ENCODE results near the gene AGRP. TPM values are rescaled to one million over a fixed set of nuclear protein-coding genes. Genes with fewer than 3 reads are reported as not detected.

Gene AGRP
- total and polyA plus RNA-seq, 2 of the 4 experiments (the other 2 are of a cell fraction) = not detected

DNA sequence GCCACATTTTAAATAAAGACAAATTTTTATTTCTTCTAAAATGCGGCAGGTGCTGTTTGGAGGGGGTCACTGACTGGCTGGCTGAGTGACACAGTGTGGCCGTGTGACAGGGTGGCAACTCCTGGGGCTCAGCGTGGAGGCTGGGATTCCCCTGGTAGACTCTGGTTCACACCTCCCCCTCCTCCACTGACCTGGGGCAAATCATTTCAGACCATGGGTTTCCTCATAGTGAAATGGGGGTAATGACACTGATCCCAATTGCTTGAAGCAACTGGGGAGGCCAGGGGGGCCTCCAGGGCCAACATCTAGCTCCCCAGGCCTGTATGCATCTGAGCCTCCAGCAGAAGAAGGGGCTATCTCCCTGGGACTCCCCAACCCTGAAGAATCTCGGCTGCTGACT lies 45.8 kb downstream of the AGRP start:
- Histone ChIP-seq H2AFZ (replicated peaks; ENCODE audit: low read length, poor library complexity) (no peak overlapping the region), H3K27ac (ENCODE audit: insufficient read depth, low read length) (no peak overlapping the region), H2BK120ac (ENCODE audit: low read depth, low read length) (no peak overlapping the region), H3K27me3 (ENCODE audit: control insufficient read depth, insufficient read depth, low read length) (no peaks in the 10 kb centered on the region), H3K4me3 (ENCODE audit: insufficient read depth, low read depth, low read length) (no peak overlapping the region), H4K20me1 (ENCODE audit: insufficient read depth, low read length) (peaks cover 16% of the 10 kb centered on the region), H4K91ac (ENCODE audit: insufficient read depth, low read depth, low read length) (no peak overlapping the region), H3K9me3 (ENCODE audit: control insufficient read depth, insufficient read depth, low read length) (no peaks in the 10 kb centered on the region), H3K4ac (ENCODE audit: low read depth, low read length) (no peak overlapping the region), H3K9me1 (ENCODE audit: insufficient read depth, low read length) (peaks cover 5% of the 10 kb centered on the region; the same call in 1 of the 2 replicates), H3K4me2 (ENCODE audit: low read depth, low read length) (no peak overlapping the region), H3K9ac (ENCODE audit: low read depth, low read length) (no peak overlapping the region), H3K56ac (ENCODE audit: extremely low read depth, insufficient read depth, low read length) (no peak overlapping the region), H3K23ac (ENCODE audit: low read depth, low read length) (no peak overlapping the region), H2BK5ac (ENCODE audit: low read depth, low read length, poor library complexity, severe bottlenecking) (no peak overlapping the region), H3K79me1 (ENCODE audit: low read depth in 1 of 2, low read length in 2 of 2) (peaks cover 0 to 8% of the 10 kb centered on the region in 2 experiments; a peak in 1 of 4 replicates), H3K4me1 (ENCODE audit: control insufficient read depth, insufficient read depth, low read length) (peaks cover 6% of the 10 kb centered on the region; the same call in 1 of the 2 replicates), H4K8ac (ENCODE audit: low read depth in 2 of 2, low read length in 2 of 2) (no peak overlapping the region), H2AK5ac (ENCODE audit: low read depth, low read length) (no peak overlapping the region), H2BK20ac (ENCODE audit: low read depth, low read length) (no peak overlapping the region), H3K18ac (ENCODE audit: low read depth, low read length) (no peak overlapping the region), H2BK15ac (ENCODE audit: low read depth, low read length) (no peak overlapping the region), H2AK9ac (replicated peaks; ENCODE audit: low read depth, low read length, poor library complexity) (peak overlapping the region; percentile 76), H3K36me3 (ENCODE audit: control insufficient read depth, insufficient read depth, low read length) (peaks cover 35% of the 10 kb centered on the region), H4K5ac (ENCODE audit: low read depth, low read length) (no peak overlapping the region), H3K14ac (replicated peaks; ENCODE audit: low read depth, low read length) (no peak overlapping the region)
- POLR2A ChIA-PET (ENCODE audit: unreplicated experiment) = no interaction called here
- WGBS, 2 experiments (ENCODE audit: extremely low coverage in 2 of 2, insufficient read length in 1 of 2) = no CpG with 5 or more reads among the region's 4 CpGs
- TF ChIP-seq BHLHE40 (IDR thresholded peaks at IDR 0.05; ENCODE audit: low read depth, low read length) (no peak), RFX5 (IDR thresholded peaks at IDR 0.05; ENCODE audit: low read depth, low read length) (no peak), MXI1 (IDR thresholded peaks at IDR 0.05; ENCODE audit: borderline replicate concordance, low read depth, low read length) (no peak), RAD21 (IDR thresholded peaks at IDR 0.05; ENCODE audit: low read length) (no peak), MAZ (IDR thresholded peaks at IDR 0.05; ENCODE audit: borderline replicate concordance, low read depth, low read length) (no peak), RCOR1 (IDR thresholded peaks at IDR 0.05; ENCODE audit: insufficient replicate concordance, low read length) (no peak), CHD1 (IDR thresholded peaks at IDR 0.05; ENCODE audit: low read depth, low read length) (no peak), POLR2A (IDR thresholded peaks at IDR 0.05; ENCODE audit: low read depth, low read length) (no peak), CEBPB (IDR thresholded peaks at IDR 0.05; ENCODE audit: low read depth, low read length) (no peak), SMC3 (IDR thresholded peaks at IDR 0.05; ENCODE audit: low read depth, low read length) (no peak), MAFK (IDR thresholded peaks at IDR 0.05; ENCODE audit: low read depth, low read length) (no peak), NFE2L2 (IDR thresholded peaks at IDR 0.05; ENCODE audit: low read depth, low read length) (no peak), FOS (IDR thresholded peaks at IDR 0.05; ENCODE audit: low read depth, low read length) (no peak)
- TF ChIP-seq, protein P1, sequence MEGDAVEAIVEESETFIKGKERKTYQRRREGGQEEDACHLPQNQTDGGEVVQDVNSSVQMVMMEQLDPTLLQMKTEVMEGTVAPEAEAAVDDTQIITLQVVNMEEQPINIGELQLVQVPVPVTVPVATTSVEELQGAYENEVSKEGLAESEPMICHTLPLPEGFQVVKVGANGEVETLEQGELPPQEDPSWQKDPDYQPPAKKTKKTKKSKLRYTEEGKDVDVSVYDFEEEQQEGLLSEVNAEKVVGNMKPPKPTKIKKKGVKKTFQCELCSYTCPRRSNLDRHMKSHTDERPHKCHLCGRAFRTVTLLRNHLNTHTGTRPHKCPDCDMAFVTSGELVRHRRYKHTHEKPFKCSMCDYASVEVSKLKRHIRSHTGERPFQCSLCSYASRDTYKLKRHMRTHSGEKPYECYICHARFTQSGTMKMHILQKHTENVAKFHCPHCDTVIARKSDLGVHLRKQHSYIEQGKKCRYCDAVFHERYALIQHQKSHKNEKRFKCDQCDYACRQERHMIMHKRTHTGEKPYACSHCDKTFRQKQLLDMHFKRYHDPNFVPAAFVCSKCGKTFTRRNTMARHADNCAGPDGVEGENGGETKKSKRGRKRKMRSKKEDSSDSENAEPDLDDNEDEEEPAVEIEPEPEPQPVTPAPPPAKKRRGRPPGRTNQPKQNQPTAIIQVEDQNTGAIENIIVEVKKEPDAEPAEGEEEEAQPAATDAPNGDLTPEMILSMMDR (conservative IDR thresholded peaks at IDR 0.05; ENCODE audit: low read depth, low read length) = no peak
- TF ChIP-seq, protein P2, sequence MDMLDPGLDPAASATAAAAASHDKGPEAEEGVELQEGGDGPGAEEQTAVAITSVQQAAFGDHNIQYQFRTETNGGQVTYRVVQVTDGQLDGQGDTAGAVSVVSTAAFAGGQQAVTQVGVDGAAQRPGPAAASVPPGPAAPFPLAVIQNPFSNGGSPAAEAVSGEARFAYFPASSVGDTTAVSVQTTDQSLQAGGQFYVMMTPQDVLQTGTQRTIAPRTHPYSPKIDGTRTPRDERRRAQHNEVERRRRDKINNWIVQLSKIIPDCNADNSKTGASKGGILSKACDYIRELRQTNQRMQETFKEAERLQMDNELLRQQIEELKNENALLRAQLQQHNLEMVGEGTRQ (IDR thresholded peaks at IDR 0.05; ENCODE audit: low read depth, low read length) = no peak
- TF ChIP-seq, protein P3, sequence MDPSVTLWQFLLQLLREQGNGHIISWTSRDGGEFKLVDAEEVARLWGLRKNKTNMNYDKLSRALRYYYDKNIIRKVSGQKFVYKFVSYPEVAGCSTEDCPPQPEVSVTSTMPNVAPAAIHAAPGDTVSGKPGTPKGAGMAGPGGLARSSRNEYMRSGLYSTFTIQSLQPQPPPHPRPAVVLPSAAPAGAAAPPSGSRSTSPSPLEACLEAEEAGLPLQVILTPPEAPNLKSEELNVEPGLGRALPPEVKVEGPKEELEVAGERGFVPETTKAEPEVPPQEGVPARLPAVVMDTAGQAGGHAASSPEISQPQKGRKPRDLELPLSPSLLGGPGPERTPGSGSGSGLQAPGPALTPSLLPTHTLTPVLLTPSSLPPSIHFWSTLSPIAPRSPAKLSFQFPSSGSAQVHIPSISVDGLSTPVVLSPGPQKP (IDR thresholded peaks at IDR 0.05; ENCODE audit: borderline replicate concordance, low read depth, low read length) = no peak
- dilution Hi-C loops (cut with HindIII; ENCODE audit: low sequenced_read_pairs, unreplicated experiment) (no loop called here), intact Hi-C loops (cut with micrococcal nuclease) (no loop called here), in situ Hi-C loops (cut with MboI; ENCODE audit: low sequenced_read_pairs) (no loop called here)
- no TSS peak for BruUV-seq (replicated peaks)
- ATAC-seq (ENCODE audit: low read depth) (no peak), DNase-seq (no peak)
- CTCF ChIA-PET = no interaction called here
